IMR-90 (cell line): ENCODE results near the gene DCLK1. TPM values are rescaled to one million over a fixed set of nuclear protein-coding genes. Genes with fewer than 3 reads are reported as not detected.

Source experiments
- ATAC-seq: fragments of 200-7000 bp; cut with Tn5 transposase; 2 replicates; pipeline ENCODE4 v1.9.1; 2020; ENCODE audit warnings: low read depth, mild to moderate bottlenecking, moderate library complexity
- BruUV-seq: library from RNA; stranded (reverse); fragments of 400-500 nt; replicated peaks from 2 replicates; lab custom pipeline; 2021; lab: Mats Ljungman, UMichigan
- CTCF ChIA-PET: fragments of 300-600 bp; formaldehyde crosslinking; extraction: SDS; loops from one replicate; lab custom pipeline; 2021; ENCODE audit warnings: antibody characterized with exemption; lab: Yijun Ruan, JAX
- POLR2A ChIA-PET: fragments of 300-600 bp; sonication (Branson Sonifier 250); formaldehyde crosslinking; loops from one replicate; lab custom pipeline; 2022; ENCODE audit warnings: antibody characterized with exemption; ENCODE audit not compliant: unreplicated experiment; lab: Charles Lee
- DNase-seq: peaks from one replicate; pipeline ENCODE4 v3.0.0; 2013
- H2AFZ ChIP-seq: replicated peaks from 2 replicates; pipeline ENCODE3; 2013; ENCODE audit warnings: low read length, mild to moderate bottlenecking; ENCODE audit not compliant: poor library complexity
- H2AK5ac ChIP-seq: 2 replicates; pipeline ENCODE4 v1.6.1; 2013; ENCODE audit warnings: low read depth, low read length, inconsistent platforms
- H2AK9ac ChIP-seq: replicated peaks from 2 replicates; pipeline ENCODE3; 2013; ENCODE audit warnings: mild to moderate bottlenecking, low read depth, low read length, moderate library complexity; ENCODE audit not compliant: poor library complexity
- H2BK120ac ChIP-seq: 2 replicates; pipeline ENCODE4 v1.6.1; 2013; ENCODE audit warnings: low read depth, low read length, inconsistent platforms
- H2BK15ac ChIP-seq: 3 replicates; pipeline ENCODE4 v1.6.1; 2013; ENCODE audit warnings: low read depth, low read length, inconsistent platforms
- H2BK20ac ChIP-seq: 2 replicates; pipeline ENCODE4 v1.6.1; 2013; ENCODE audit warnings: low read depth, mild to moderate bottlenecking, inconsistent platforms, low read length, moderate library complexity
- H2BK5ac ChIP-seq: 2 replicates; pipeline ENCODE4 v1.6.1; 2013; ENCODE audit warnings: mild to moderate bottlenecking, low read depth, low read length, inconsistent platforms; ENCODE audit not compliant: poor library complexity, severe bottlenecking
- H3K14ac ChIP-seq: replicated peaks from 2 replicates; pipeline ENCODE4 v1.6.1; 2013; ENCODE audit warnings: low read depth, low read length, inconsistent platforms
- H3K18ac ChIP-seq: 2 replicates; pipeline ENCODE4 v1.6.1; 2013; ENCODE audit warnings: low read depth, low read length, control low read depth
- H3K23ac ChIP-seq: 2 replicates; pipeline ENCODE4 v1.6.1; 2013; ENCODE audit warnings: low read depth, low read length, inconsistent platforms
- H3K27ac ChIP-seq: 2 replicates; pipeline ENCODE4 v1.5.1; 2013; ENCODE audit warnings: mild to moderate bottlenecking, control low read depth, low read length; ENCODE audit not compliant: insufficient read depth
- H3K27me3 ChIP-seq: 2 replicates; pipeline ENCODE4 v1.6.1; 2013; ENCODE audit warnings: low read length; ENCODE audit not compliant: control insufficient read depth, insufficient read depth
- H3K36me3 ChIP-seq: 2 replicates; pipeline ENCODE4 v1.6.1; 2013; ENCODE audit warnings: low read length, mixed read lengths; ENCODE audit not compliant: control insufficient read depth, insufficient read depth
- H3K4ac ChIP-seq: 2 replicates; pipeline ENCODE4 v1.6.1; 2013; ENCODE audit warnings: low read depth, low read length, inconsistent platforms
- H3K4me1 ChIP-seq: 2 replicates; pipeline ENCODE4 v1.6.1; 2013; ENCODE audit warnings: low read length, mixed read lengths; ENCODE audit not compliant: control insufficient read depth, insufficient read depth
- H3K4me2 ChIP-seq: 2 replicates; pipeline ENCODE4 v1.6.1; 2013; ENCODE audit warnings: low read depth, mild to moderate bottlenecking, control low read depth, low read length, moderate library complexity
- H3K4me3 ChIP-seq: 2 replicates; pipeline ENCODE4 v1.5.1; 2013; ENCODE audit warnings: low read depth, mild to moderate bottlenecking, control low read depth, low read length, moderate library complexity; ENCODE audit not compliant: insufficient read depth
- H3K56ac ChIP-seq: 2 replicates; pipeline ENCODE4 v1.6.1; 2013; ENCODE audit warnings: low read length, inconsistent platforms; ENCODE audit not compliant: insufficient read depth; ENCODE audit errors: extremely low read depth
- H3K79me1 ChIP-seq, 2 experiments: 2 replicates each; pipeline ENCODE4 v1.6.1; 2013; ENCODE audit warnings: low read length in 2 of 2, inconsistent platforms in 1 of 2, low read depth in 1 of 2
- H3K9ac ChIP-seq: 2 replicates; pipeline ENCODE4 v1.6.1; 2013; ENCODE audit warnings: low read depth, low read length, control low read depth
- H3K9me1 ChIP-seq: 2 replicates; pipeline ENCODE4 v1.6.1; 2013; ENCODE audit warnings: low read length, inconsistent platforms; ENCODE audit not compliant: insufficient read depth
- H3K9me3 ChIP-seq: 2 replicates; pipeline ENCODE4 v1.6.1; 2013; ENCODE audit warnings: low read length; ENCODE audit not compliant: control insufficient read depth, insufficient read depth
- H4K20me1 ChIP-seq: 2 replicates; pipeline ENCODE4 v1.6.1; 2013; ENCODE audit warnings: low read length, inconsistent platforms; ENCODE audit not compliant: insufficient read depth
- H4K5ac ChIP-seq: 2 replicates; pipeline ENCODE4 v1.6.1; 2013; ENCODE audit warnings: mild to moderate bottlenecking, low read depth, low read length, control low read depth
- H4K8ac ChIP-seq, 2 experiments: 2 replicates each; pipeline ENCODE4 v1.6.1; 2013; ENCODE audit warnings: low read depth in 2 of 2, low read length in 2 of 2, control low read depth in 1 of 2, inconsistent platforms in 1 of 2
- H4K91ac ChIP-seq: 2 replicates; pipeline ENCODE4 v1.6.1; 2013; ENCODE audit warnings: low read depth, low read length, inconsistent platforms; ENCODE audit not compliant: insufficient read depth
- BHLHE40 ChIP-seq: fragments of 150-350 bp; IDR thresholded peaks from 2 replicates; pipeline ENCODE4 v1.6.1; 2016; ENCODE audit warnings: mild to moderate bottlenecking, low read depth, low read length
- CEBPB ChIP-seq: IDR thresholded peaks from 2 replicates; pipeline ENCODE4 v1.6.1; 2012; ENCODE audit warnings: low read depth, low read length, improper control_type of control experiment
- CHD1 ChIP-seq: IDR thresholded peaks from 2 replicates; pipeline ENCODE4 v1.6.1; 2012; ENCODE audit warnings: low read depth, low read length, improper control_type of control experiment
- FOS ChIP-seq: fragments of 150-350 bp; IDR thresholded peaks from 2 replicates; pipeline ENCODE4 v1.6.1; 2016; ENCODE audit warnings: low read depth, low read length
- MAFK ChIP-seq: IDR thresholded peaks from 2 replicates; pipeline ENCODE4 v1.6.1; 2012; ENCODE audit warnings: low read depth, low read length, improper control_type of control experiment
- MAZ ChIP-seq: IDR thresholded peaks from 2 replicates; pipeline ENCODE4 v1.6.1; 2012; ENCODE audit warnings: low read depth, mild to moderate bottlenecking, low read length, improper control_type of control experiment, moderate library complexity, borderline replicate concordance
- MXI1 ChIP-seq: IDR thresholded peaks from 2 replicates; pipeline ENCODE4 v1.6.1; 2012; ENCODE audit warnings: low read depth, mild to moderate bottlenecking, low read length, moderate library complexity, borderline replicate concordance
- NFE2L2 ChIP-seq: fragments of 150-350 bp; IDR thresholded peaks from 2 replicates; pipeline ENCODE4 v1.6.1; 2016; ENCODE audit warnings: low read depth, mild to moderate bottlenecking, low read length
- POLR2A ChIP-seq: IDR thresholded peaks from 2 replicates; pipeline ENCODE4 v1.6.1; 2012; ENCODE audit warnings: mild to moderate bottlenecking, low read depth, low read length
- RAD21 ChIP-seq: IDR thresholded peaks from 2 replicates; pipeline ENCODE4 v1.6.1; 2012; ENCODE audit warnings: low read length, improper control_type of control experiment
- RCOR1 ChIP-seq: IDR thresholded peaks from 2 replicates; pipeline ENCODE4 v1.6.1; 2012; ENCODE audit warnings: mild to moderate bottlenecking, low read length, improper control_type of control experiment; ENCODE audit not compliant: insufficient replicate concordance
- RFX5 ChIP-seq: IDR thresholded peaks from 2 replicates; pipeline ENCODE4 v1.8.0; 2012; ENCODE audit warnings: low read depth, mild to moderate bottlenecking, low read length, moderate library complexity
- SMC3 ChIP-seq: fragments of 150-350 bp; IDR thresholded peaks from 2 replicates; pipeline ENCODE4 v1.6.1; 2016; ENCODE audit warnings: low read depth, mild to moderate bottlenecking, antibody characterized with exemption, low read length, moderate library complexity
- WGBS, 2 experiments: methylation state at CpG; one replicate each; pipeline versions ENCODE4 v1.1.5 to v1.1.7; 2013; ENCODE audit warnings: missing lambda C conversion rate in 2 of 2; ENCODE audit not compliant: insufficient read length in 1 of 2; ENCODE audit errors: extremely low coverage in 2 of 2; 5-methylcytosine and 5-hydroxymethylcytosine counted together
- dilution Hi-C: fragments of 300-500 bp; cut with HindIII; formaldehyde crosslinking; loops from one replicate; pipeline ENCODE4 v1.14.3; 2018; ENCODE audit warnings: low sequenced_read_pairs; ENCODE audit not compliant: unreplicated experiment
- in situ Hi-C: fragments of 300-500 bp; cut with MboI; formaldehyde crosslinking; loops from 3 replicates; pipeline ENCODE4 v1.14.3; 2019; ENCODE audit warnings: low sequenced_read_pairs, inconsistent platforms, mixed read lengths
- intact Hi-C: fragments of 100-400 bp; cut with micrococcal nuclease; formaldehyde crosslinking; loops from 2 replicates; pipeline ENCODE4 v1.10.0; 2022
- polyA plus RNA-seq, 3 experiments: library from polyadenylated mRNA; depleted of rRNA; stranded (reverse); fragments of >200 nt; gene quantifications; 2 replicates each; pipeline ENCODE4 v1.2.3, GENCODE V29; 2012; ENCODE audit warnings: low replicate concordance in 1 of 3
- total RNA-seq: library from RNA; depleted of rRNA; stranded (reverse); fragments of >200 nt; gene quantifications from 2 replicates; pipeline ENCODE4 v1.2.3, GENCODE V29; 2012
- TF ChIP-seq, protein P1 (sequence below): fragments of 150-350 bp; IDR thresholded peaks from 2 replicates; pipeline ENCODE4 v1.6.1; 2016; ENCODE audit warnings: low read depth, mild to moderate bottlenecking, low read length, moderate library complexity, borderline replicate concordance
- TF ChIP-seq, protein P2 (sequence below): fragments of 150-350 bp; IDR thresholded peaks from 2 replicates; pipeline ENCODE4 v1.6.1; 2017; ENCODE audit warnings: mild to moderate bottlenecking, antibody characterized with exemption, low read length, low read depth
- TF ChIP-seq, protein P3 (sequence below): conservative IDR thresholded peaks from 2 replicates; pipeline ENCODE4 v1.5.1; 2012; ENCODE audit warnings: mild to moderate bottlenecking, low read depth, low read length, improper control_type of control experiment

DCLK1 gene
- total and polyA plus RNA-seq, 2 of the 4 experiments (the other 2 are of a cell fraction): under 0.01 to 0.02 TPM

DNA sequence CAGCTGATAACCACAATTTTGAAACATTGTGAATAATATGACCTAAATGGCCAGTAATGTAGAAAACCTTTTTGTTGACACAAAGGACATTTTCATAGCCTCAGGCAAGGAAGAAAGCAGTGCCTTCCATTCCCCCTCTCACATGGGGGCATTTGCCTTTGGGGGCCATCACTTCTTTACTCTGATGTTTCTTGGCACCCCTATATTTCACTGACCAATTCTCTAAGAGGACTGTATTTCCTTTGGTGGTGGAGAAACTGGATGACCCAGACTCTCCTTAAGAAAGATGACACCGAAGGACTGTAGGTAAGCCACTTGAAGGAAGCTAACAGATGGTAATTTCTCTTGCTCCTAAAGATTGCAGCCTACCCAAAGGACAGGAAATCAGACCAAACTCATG, 254.6 kb downstream of the DCLK1 start:
- H3K18ac ChIP-seq: no peak overlapping the region
- no peaks in the 10 kb centered on the region for H4K20me1 ChIP-seq
- POLR2A ChIA-PET: no interaction called here
- H3K4ac ChIP-seq: no peak overlapping the region
- H3K36me3 ChIP-seq: no peaks in the 10 kb centered on the region
- CTCF ChIA-PET: no interaction called here
- DNase-seq: no peak
- dilution Hi-C loops: no loop called here
- no peak overlapping the region for H3K4me3 ChIP-seq
- WGBS, 2 experiments: no CpG with 5 or more reads among the region's 1 CpG
- H3K27me3 ChIP-seq: no peaks in the 10 kb centered on the region
- no peak for ATAC-seq
- H3K4me2 ChIP-seq: no peak overlapping the region
- H2BK5ac ChIP-seq: no peak overlapping the region
- no peak overlapping the region for H2BK20ac ChIP-seq
- no peaks in the 10 kb centered on the region for H3K9me1 ChIP-seq
- H2AFZ ChIP-seq: no peak overlapping the region
- H4K8ac ChIP-seq: no peak overlapping the region
- H3K27ac ChIP-seq: no peak overlapping the region
- H3K56ac ChIP-seq: no peak overlapping the region
- no peak overlapping the region for H3K9ac ChIP-seq
- no TSS peak for BruUV-seq
- H2BK15ac ChIP-seq: no peak overlapping the region
- no peak overlapping the region for H3K14ac ChIP-seq
- no peak overlapping the region for H2AK9ac ChIP-seq
- H3K79me1 ChIP-seq: no peaks in the 10 kb centered on the region
- intact Hi-C loops: no loop called here
- H4K91ac ChIP-seq: no peak overlapping the region
- no peak overlapping the region for H2BK120ac ChIP-seq
- no peaks in the 10 kb centered on the region for H3K4me1 ChIP-seq
- H4K5ac ChIP-seq: no peak overlapping the region
- TF ChIP-seq CEBPB: no peak
- TF ChIP-seq MAZ: no peak
- TF ChIP-seq FOS: no peak
- TF ChIP-seq, protein P1, sequence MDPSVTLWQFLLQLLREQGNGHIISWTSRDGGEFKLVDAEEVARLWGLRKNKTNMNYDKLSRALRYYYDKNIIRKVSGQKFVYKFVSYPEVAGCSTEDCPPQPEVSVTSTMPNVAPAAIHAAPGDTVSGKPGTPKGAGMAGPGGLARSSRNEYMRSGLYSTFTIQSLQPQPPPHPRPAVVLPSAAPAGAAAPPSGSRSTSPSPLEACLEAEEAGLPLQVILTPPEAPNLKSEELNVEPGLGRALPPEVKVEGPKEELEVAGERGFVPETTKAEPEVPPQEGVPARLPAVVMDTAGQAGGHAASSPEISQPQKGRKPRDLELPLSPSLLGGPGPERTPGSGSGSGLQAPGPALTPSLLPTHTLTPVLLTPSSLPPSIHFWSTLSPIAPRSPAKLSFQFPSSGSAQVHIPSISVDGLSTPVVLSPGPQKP: no peak
- TF ChIP-seq RAD21: no peak
- TF ChIP-seq, protein P2, sequence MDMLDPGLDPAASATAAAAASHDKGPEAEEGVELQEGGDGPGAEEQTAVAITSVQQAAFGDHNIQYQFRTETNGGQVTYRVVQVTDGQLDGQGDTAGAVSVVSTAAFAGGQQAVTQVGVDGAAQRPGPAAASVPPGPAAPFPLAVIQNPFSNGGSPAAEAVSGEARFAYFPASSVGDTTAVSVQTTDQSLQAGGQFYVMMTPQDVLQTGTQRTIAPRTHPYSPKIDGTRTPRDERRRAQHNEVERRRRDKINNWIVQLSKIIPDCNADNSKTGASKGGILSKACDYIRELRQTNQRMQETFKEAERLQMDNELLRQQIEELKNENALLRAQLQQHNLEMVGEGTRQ: no peak
- no peak for TF ChIP-seq MAFK
- TF ChIP-seq MXI1: no peak
- TF ChIP-seq RFX5: no peak
- no peak for TF ChIP-seq RCOR1
- no peak for TF ChIP-seq BHLHE40
- TF ChIP-seq, protein P3, sequence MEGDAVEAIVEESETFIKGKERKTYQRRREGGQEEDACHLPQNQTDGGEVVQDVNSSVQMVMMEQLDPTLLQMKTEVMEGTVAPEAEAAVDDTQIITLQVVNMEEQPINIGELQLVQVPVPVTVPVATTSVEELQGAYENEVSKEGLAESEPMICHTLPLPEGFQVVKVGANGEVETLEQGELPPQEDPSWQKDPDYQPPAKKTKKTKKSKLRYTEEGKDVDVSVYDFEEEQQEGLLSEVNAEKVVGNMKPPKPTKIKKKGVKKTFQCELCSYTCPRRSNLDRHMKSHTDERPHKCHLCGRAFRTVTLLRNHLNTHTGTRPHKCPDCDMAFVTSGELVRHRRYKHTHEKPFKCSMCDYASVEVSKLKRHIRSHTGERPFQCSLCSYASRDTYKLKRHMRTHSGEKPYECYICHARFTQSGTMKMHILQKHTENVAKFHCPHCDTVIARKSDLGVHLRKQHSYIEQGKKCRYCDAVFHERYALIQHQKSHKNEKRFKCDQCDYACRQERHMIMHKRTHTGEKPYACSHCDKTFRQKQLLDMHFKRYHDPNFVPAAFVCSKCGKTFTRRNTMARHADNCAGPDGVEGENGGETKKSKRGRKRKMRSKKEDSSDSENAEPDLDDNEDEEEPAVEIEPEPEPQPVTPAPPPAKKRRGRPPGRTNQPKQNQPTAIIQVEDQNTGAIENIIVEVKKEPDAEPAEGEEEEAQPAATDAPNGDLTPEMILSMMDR: no peak
- no peak for TF ChIP-seq NFE2L2
- TF ChIP-seq SMC3: no peak
- TF ChIP-seq POLR2A: no peak
- no peak for TF ChIP-seq CHD1
- no peaks in the 10 kb centered on the region for H3K9me3 ChIP-seq
- no peak overlapping the region for H2AK5ac ChIP-seq
- H3K23ac ChIP-seq: no peak overlapping the region
- in situ Hi-C loops: no loop called here
